Common myeloid progenitor, CD34-positive (primary cell): ENCODE results near the gene MSL2.
"Not testable (repeated sequence)": the region's sequence is repeated elsewhere in the genome, so short reads cannot be mapped to it uniquely, and the experiment has no call there.

Experiments
- CTCF ChIA-PET: fragments of 350-600 bp; sonication (Branson Sonifier 250); formaldehyde crosslinking; loops from one replicate; lab custom pipeline; 2021; ENCODE audit warnings: antibody characterized with exemption; lab: Charles Lee
- POLR2A ChIA-PET: fragments of 350-600 bp; sonication (Branson Sonifier 250); formaldehyde crosslinking; loops from one replicate; lab custom pipeline; 2021; ENCODE audit warnings: antibody characterized with exemption; lab: Charles Lee
- DNase-seq, 3 donors: peaks; one replicate each; pipeline versions ENCODE4 v3.0.0 to v3.0.0-alpha.2; 2013
- H3K27ac ChIP-seq, 2 experiments: 1 replicate in 1 of 2; 2 replicates in 1 of 2; pipeline ENCODE4 v1.7.0; 2013; ENCODE audit warnings: inconsistent platforms in 2 of 2, low read length in 2 of 2, mild to moderate bottlenecking in 2 of 2, low read depth in 1 of 2, moderate library complexity in 1 of 2; ENCODE audit not compliant: severe bottlenecking in 2 of 2, insufficient read depth in 1 of 2, poor library complexity in 1 of 2
- H3K27me3 ChIP-seq, 5 experiments: replicated peaks in 2 of 5; 1 replicate in 3 of 5; 2 replicates in 2 of 5; pipeline versions ENCODE4 v1.6.1 to v1.7.0; 2013; ENCODE audit warnings: low read length in 4 of 5, mild to moderate bottlenecking in 2 of 5, moderate library complexity in 2 of 5, inconsistent platforms in 1 of 5; ENCODE audit not compliant: insufficient read depth in 5 of 5, control insufficient read depth in 4 of 5
- H3K36me3 ChIP-seq, 4 experiments: 1 replicate in 2 of 4; 2 replicates in 2 of 4; pipeline versions ENCODE4 v1.6.1 to v1.7.0; 2013; ENCODE audit warnings: low read length in 3 of 4, control low read depth in 1 of 4, mild to moderate bottlenecking in 1 of 4; ENCODE audit not compliant: control insufficient read depth in 4 of 4, insufficient read depth in 4 of 4
- H3K4me1 ChIP-seq, 4 experiments: 1 replicate in 3 of 4; 2 replicates in 1 of 4; pipeline versions ENCODE4 v1.6.1 to v1.7.1; 2013; ENCODE audit warnings: low read length in 3 of 4, mild to moderate bottlenecking in 3 of 4, control low read depth in 1 of 4, inconsistent platforms in 1 of 4, moderate library complexity in 1 of 4; ENCODE audit not compliant: control insufficient read depth in 4 of 4, insufficient read depth in 4 of 4; ENCODE audit errors: control extremely low read depth in 1 of 4
- H3K4me3 ChIP-seq, 7 experiments: 1 replicate in 4 of 7; 2 replicates in 3 of 7; pipeline versions ENCODE4 v1.5.1 to v1.7.0; 2013; ENCODE audit warnings: mild to moderate bottlenecking in 7 of 7, low read length in 6 of 7, moderate library complexity in 6 of 7, inconsistent platforms in 2 of 7, low read depth in 2 of 7, control low read depth in 1 of 7; ENCODE audit not compliant: insufficient read depth in 4 of 7, control insufficient read depth in 1 of 7; ENCODE audit errors: extremely low read depth in 1 of 7
- H3K9me3 ChIP-seq, 5 experiments: 1 replicate in 4 of 5; 2 replicates in 1 of 5; pipeline versions ENCODE4 v1.6.1 to v1.7.1; 2013; ENCODE audit warnings: low read length in 4 of 5, mild to moderate bottlenecking in 2 of 5, inconsistent platforms in 1 of 5, low read depth in 1 of 5, moderate library complexity in 1 of 5; ENCODE audit not compliant: control insufficient read depth in 4 of 5, insufficient read depth in 2 of 5; ENCODE audit errors: control extremely low read depth in 1 of 5
- WGBS: methylation state at CpG from one replicate; pipeline ENCODE4 v1.1.5; 2013; ENCODE audit not compliant: insufficient coverage; 5-methylcytosine and 5-hydroxymethylcytosine counted together

Gene MSL2

GRCh38 chr3:136235545-136235944 is 39.4 kb upstream of the MSL2 start:
- CTCF ChIA-PET, result no interaction called here
- no peaks in the 10 kb centered on the region for H3K27me3 ChIP-seq
- no peak overlapping the region for H3K4me3 ChIP-seq
- POLR2A ChIA-PET, result interaction anchor here (0.7 kb wide), 1 partner anchor 38 kb away, joined by 4 read pairs; no protein-coding TSS in a partner anchor
- no peaks in the 10 kb centered on the region for H3K36me3 ChIP-seq
- no peak for DNase-seq
- no peaks in the 10 kb centered on the region for H3K9me3 ChIP-seq
- no CpG with 5 or more reads among the region's 1 CpG for WGBS
- H3K27ac ChIP-seq, result no peak overlapping the region
- no peaks in the 10 kb centered on the region for H3K4me1 ChIP-seq

- H3K4me1 ChIP-seq, result no peaks in the 10 kb centered on the region
- H3K27ac ChIP-seq, result no peak overlapping the region
- H3K9me3 ChIP-seq, result no peaks in the 10 kb centered on the region
- POLR2A ChIA-PET, result no interaction called here
- H3K27me3 ChIP-seq, result no peaks in the 10 kb centered on the region
- H3K4me3 ChIP-seq, result no peak overlapping the region
- WGBS, result 92% methylated on average over 1 of the region's 2 CpGs
- CTCF ChIA-PET, result interaction anchor here (1.7 kb wide), 1 partner anchor 8 kb away, joined by 6 read pairs; no protein-coding TSS in a partner anchor
- no peaks in the 10 kb centered on the region for H3K36me3 ChIP-seq
- no peak for DNase-seq
These were observed 36.3 kb upstream of the MSL2 start for GRCh38 chr3:136232413-136232812.

DNA sequence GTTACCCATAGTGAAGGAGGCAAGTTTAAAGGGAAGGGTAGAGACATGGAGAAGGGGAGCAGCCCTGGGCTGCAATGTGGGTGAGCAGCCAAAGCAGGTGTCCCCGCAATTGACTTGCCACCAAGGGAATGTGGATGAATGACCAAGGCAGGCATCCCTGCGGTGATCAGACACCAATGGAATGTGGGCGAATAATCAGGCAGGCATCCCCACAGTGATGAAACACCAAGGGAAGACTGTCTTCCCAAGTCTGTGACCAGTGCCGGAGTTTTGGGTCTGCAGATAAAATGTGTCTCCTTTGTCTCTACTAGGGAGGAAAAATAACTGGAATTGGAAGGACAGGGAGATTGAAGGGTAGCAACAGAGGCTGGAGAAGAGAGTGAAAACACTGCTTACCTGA is 26.6 kb upstream of the MSL2 start:
- H3K9me3 ChIP-seq, H3K27me3 ChIP-seq, H3K36me3 ChIP-seq, H3K4me1 ChIP-seq, H3K4me3 ChIP-seq, CTCF ChIA-PET, DNase-seq, POLR2A ChIA-PET, H3K27ac ChIP-seq: not testable (repeated sequence)
- 100% methylated on average over 4 of the region's 4 CpGs for WGBS

- CTCF ChIA-PET, result interaction anchor here (1.3 kb wide), 1 partner anchor 134 kb away, joined by 3 read pairs; no protein-coding TSS in a partner anchor
- no peak for DNase-seq
- POLR2A ChIA-PET, result no interaction called here
- Histone ChIP-seq H3K4me1 (no peaks in the 10 kb centered on the region), H3K9me3 (no peaks in the 10 kb centered on the region), H3K27ac (no peak overlapping the region), H3K36me3 (no peaks in the 10 kb centered on the region), H3K27me3 (no peaks in the 10 kb centered on the region), H3K4me3 (no peak overlapping the region)
- 100% methylated on average over 1 of the region's 2 CpGs for WGBS
These were observed 15.4 kb upstream of the MSL2 start for GRCh38 chr3:136211547-136211946.

- H3K4me3 ChIP-seq, result no peak overlapping the region
- POLR2A ChIA-PET, result no interaction called here
These were observed 13.8 kb upstream of the MSL2 start for GRCh38 chr3:136209921-136210320.

GRCh38 chr3:136207489-136208115 is 11.5 kb upstream of the MSL2 start:
- no peak overlapping the region for H3K27ac ChIP-seq
- POLR2A ChIA-PET, result no interaction called here
- no peaks in the 10 kb centered on the region for H3K4me1 ChIP-seq
- CTCF ChIA-PET, result no interaction called here
- H3K4me3 ChIP-seq, result no peak overlapping the region
- DNase-seq, result no peak
- 97% methylated on average over 3 of the region's 4 CpGs for WGBS
- H3K36me3 ChIP-seq, result no peaks in the 10 kb centered on the region
- no peaks in the 10 kb centered on the region for H3K9me3 ChIP-seq
- no peaks in the 10 kb centered on the region for H3K27me3 ChIP-seq

More at GRCh38 chr3:136209921-136210320, 13.8 kb upstream of the MSL2 start:
- Histone ChIP-seq H3K36me3 (no peaks in the 10 kb centered on the region), H3K27ac (no peak overlapping the region), H3K4me1 (no peaks in the 10 kb centered on the region), H3K9me3 (no peaks in the 10 kb centered on the region), H3K27me3 (no peaks in the 10 kb centered on the region)
- CTCF ChIA-PET, result no interaction called here
- no peak for DNase-seq

- not testable (repeated sequence) for H3K27me3 ChIP-seq, H3K27ac ChIP-seq, H3K36me3 ChIP-seq, H3K9me3 ChIP-seq, H3K4me3 ChIP-seq
- WGBS, result 95% methylated on average over 4 of the region's 5 CpGs
- peaks cover 11 to 21% (median 16%) of the 10 kb centered on the region in 4 experiments for H3K4me1 ChIP-seq
- ChIA-PET POLR2A (interaction anchor here (0.7 kb wide), 1 partner anchor 30 kb away, joined by 3 read pairs; no protein-coding TSS in a partner anchor), CTCF (interaction anchor here (0.7 kb wide), 2 partner anchors 160 to 553 kb away, joined by 3 read pairs; partner anchors contain the start of gene STAG1)
- peak in 2 of 3 donors; percentile 34 to 60 for DNase-seq
These were observed 3.1 kb upstream of the MSL2 start for GRCh38 chr3:136199219-136199618.
